Keratinocyte (primary cell): ENCODE measurements around the gene NPIPB12. TPM values are rescaled to one million over a fixed set of nuclear protein-coding genes. Genes with fewer than 3 reads are reported as not detected.
"Not testable (repeated sequence)": the region's sequence is repeated elsewhere in the genome, so short reads cannot be mapped to it uniquely, and the experiment has no call there.

Source experiments
- DNase-seq: peaks from one replicate; pipeline ENCODE4 v3.0.0-alpha.2; 2011; ENCODE audit warnings: low read depth, missing footprints, low spot score
- FAIRE-seq: peaks from 2 replicates; lab custom pipeline; 2011; peaks lifted over from hg19 to GRCh38; lab: Jason Lieb, UNC
- H2AFZ ChIP-seq: 2 replicates; pipeline ENCODE4 v1.6.0; 2012; ENCODE audit warnings: low read length, control low read depth, inconsistent platforms; ENCODE audit not compliant: control insufficient read depth
- H3K27ac ChIP-seq: 2 replicates; pipeline ENCODE4 v1.5.1; 2011; ENCODE audit warnings: low read length; ENCODE audit not compliant: control insufficient read depth, insufficient read depth
- H3K27me3 ChIP-seq: 3 replicates; pipeline ENCODE4 v1.6.0; 2011; ENCODE audit warnings: low read length; ENCODE audit not compliant: control insufficient read depth, insufficient read depth; ENCODE audit errors: extremely low read depth
- H3K36me3 ChIP-seq, 2 experiments: 2 replicates in 1 of 2; 3 replicates in 1 of 2; pipeline ENCODE4 v1.5.1; 2011; ENCODE audit warnings: low read length in 2 of 2, mild to moderate bottlenecking in 1 of 2; ENCODE audit not compliant: control insufficient read depth in 2 of 2, insufficient read depth in 2 of 2; ENCODE audit errors: extremely low read depth in 1 of 2
- H3K4me1 ChIP-seq: 3 replicates; pipeline ENCODE4 v1.5.1; 2011; ENCODE audit warnings: low read length; ENCODE audit not compliant: control insufficient read depth, insufficient read depth; ENCODE audit errors: extremely low read depth
- H3K4me2 ChIP-seq: 3 replicates; pipeline ENCODE4 v1.6.0; 2011; ENCODE audit warnings: low read depth, low read length; ENCODE audit not compliant: control insufficient read depth, insufficient read depth; ENCODE audit errors: extremely low read depth
- H3K4me3 ChIP-seq, 3 experiments: fragments of 200-600 bp in 1 of 3; sonication (generic) in 1 of 3; 2 replicates in 2 of 3; 3 replicates in 1 of 3; pipeline ENCODE4 v1.5.1; 2011 to 2016; ENCODE audit warnings: low read length in 3 of 3, mild to moderate bottlenecking in 3 of 3, control low read depth in 2 of 3, inconsistent platforms in 1 of 3, low read depth in 1 of 3, mixed read lengths in 1 of 3, mixed run types in 1 of 3, moderate library complexity in 1 of 3; ENCODE audit not compliant: control insufficient read depth in 2 of 3, insufficient read depth in 2 of 3; ENCODE audit errors: extremely low read depth in 1 of 3
- H3K79me2 ChIP-seq: 2 replicates; pipeline ENCODE4 v1.6.0; 2012; ENCODE audit warnings: low read length; ENCODE audit not compliant: control insufficient read depth, insufficient read depth
- H3K9ac ChIP-seq: 3 replicates; pipeline ENCODE4 v1.6.0; 2011; ENCODE audit warnings: low read length; ENCODE audit not compliant: control insufficient read depth, insufficient read depth; ENCODE audit errors: extremely low read depth
- H3K9me1 ChIP-seq: 3 replicates; pipeline ENCODE4 v1.6.0; 2011; ENCODE audit warnings: low read length; ENCODE audit not compliant: control insufficient read depth, insufficient read depth; ENCODE audit errors: extremely low read depth
- H3K9me3 ChIP-seq: 2 replicates; pipeline ENCODE4 v1.5.1; 2012; ENCODE audit warnings: low read depth, low read length; ENCODE audit not compliant: control insufficient read depth
- H4K20me1 ChIP-seq: 3 replicates; pipeline ENCODE4 v1.6.0; 2011; ENCODE audit warnings: low read length; ENCODE audit not compliant: control insufficient read depth, insufficient read depth; ENCODE audit errors: extremely low read depth
- dilution Hi-C: fragments of 300-500 bp; cut with MboI; formaldehyde crosslinking; loops from one replicate; pipeline ENCODE4 v1.7.0; 2020; ENCODE audit warnings: low sequenced_read_pairs; ENCODE audit not compliant: extremely low pct_ligation_motif_present
- polyA plus RNA-seq, 5 experiments: library from polyadenylated mRNA; depleted of rRNA in 3 of 5; stranded (reverse) in 3 of 5; stranded (forward) in 1 of 5; unstranded in 1 of 5; fragments of >200 nt; gene quantifications; 1 replicate in 1 of 5; 2 replicates in 3 of 5; 3 replicates in 1 of 5; pipeline versions ENCODE4 v1.2.1 to v1.2.3, GENCODE V29; 2011 to 2012; ENCODE audit warnings: missing spikeins in 2 of 5, low read depth in 1 of 5, low replicate concordance in 1 of 5

Gene NPIPB12
- polyA plus RNA-seq, 1 donor (not counting 4 experiments of a cell fraction or from before 2014, with no cell fraction given) = 18.6 TPM

DNA sequence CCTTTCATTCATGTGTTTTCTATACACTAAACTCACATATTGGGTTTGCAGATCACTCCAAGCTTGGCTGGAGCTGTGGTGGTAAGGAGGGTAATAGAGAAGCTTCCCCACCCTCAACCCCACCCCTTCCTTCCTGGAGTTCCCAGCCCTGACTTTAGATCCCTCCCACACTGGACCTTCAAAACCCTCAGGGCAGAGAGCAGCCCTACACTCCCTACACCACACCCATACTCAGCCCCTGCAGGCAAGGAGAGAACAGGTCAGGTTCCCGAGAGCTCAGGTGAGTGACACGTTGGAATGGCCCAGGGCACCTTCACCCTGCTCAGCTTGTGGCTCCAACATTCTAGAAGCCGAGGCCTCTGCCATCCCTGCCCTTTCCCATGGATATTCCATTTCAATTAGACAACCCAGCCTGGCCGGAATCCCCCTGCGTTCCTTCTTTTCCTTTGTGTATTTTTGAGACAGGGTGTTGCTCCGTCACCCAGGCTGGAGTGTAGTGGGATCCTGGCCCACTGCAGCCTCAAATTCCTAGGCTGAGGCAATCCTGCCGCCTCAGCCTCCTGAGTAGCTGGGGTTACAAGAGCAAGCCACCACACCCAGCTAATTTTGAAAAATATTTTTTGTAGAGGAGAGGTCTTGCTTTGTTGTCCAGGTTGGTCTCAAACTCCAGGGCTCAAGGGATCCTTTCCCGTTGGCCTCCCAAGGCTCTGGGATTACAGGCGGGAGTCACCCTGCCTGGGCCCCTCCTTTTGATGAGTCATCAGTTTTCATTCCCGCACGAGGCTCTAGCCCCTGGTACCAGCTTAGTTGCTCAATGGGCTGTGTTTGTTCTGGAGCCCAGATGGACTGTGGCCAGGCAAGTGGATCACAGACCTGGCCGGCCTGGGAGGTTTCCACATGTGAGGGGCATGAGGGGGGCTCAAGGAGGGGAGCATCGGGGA is 46.2 kb downstream of the NPIPB12 start, which contains the start of gene SULT1A4:
SULT1A4 (plus strand) TSS at position 208 of the 941 bp plus-strand sequence. CDS start 1,473 bp downstream, outside the sequence.
- H3K4me2 ChIP-seq, H3K9ac ChIP-seq, H3K79me2 ChIP-seq, H3K27ac ChIP-seq, dilution Hi-C loops, H3K27me3 ChIP-seq, H4K20me1 ChIP-seq, H3K4me3 ChIP-seq, H3K4me1 ChIP-seq, H3K9me3 ChIP-seq, H3K9me1 ChIP-seq, H2AFZ ChIP-seq, H3K36me3 ChIP-seq, DNase-seq: not testable (repeated sequence)
- peak; percentile 46 for FAIRE-seq

DNA sequence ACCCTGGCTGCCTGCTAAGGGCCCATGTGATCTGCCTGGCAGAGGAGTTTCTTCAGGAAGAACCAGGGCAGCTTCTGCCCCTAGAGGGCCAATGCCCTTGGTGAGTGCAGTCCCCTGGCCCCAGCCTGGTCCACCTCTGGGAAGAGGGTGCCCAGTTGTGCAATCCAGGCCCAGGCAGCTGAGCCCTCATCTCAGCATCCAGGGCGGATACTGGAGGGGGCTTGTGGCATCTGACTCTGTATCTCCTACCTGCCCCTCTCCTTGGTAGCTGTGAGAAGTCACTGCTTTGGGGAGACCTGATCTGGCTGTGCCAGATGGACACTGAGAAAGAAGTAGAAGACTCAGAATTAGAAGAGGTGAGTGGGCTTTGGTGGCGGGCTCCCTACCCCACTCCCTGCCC is 48.5 kb downstream of the NPIPB12 start:
- H3K4me2 ChIP-seq, H2AFZ ChIP-seq, H3K4me3 ChIP-seq, dilution Hi-C loops, H3K36me3 ChIP-seq, H3K27ac ChIP-seq, H4K20me1 ChIP-seq, FAIRE-seq, H3K4me1 ChIP-seq, DNase-seq, H3K9me1 ChIP-seq, H3K79me2 ChIP-seq, H3K9me3 ChIP-seq, H3K27me3 ChIP-seq, H3K9ac ChIP-seq: not testable (repeated sequence)

DNA sequence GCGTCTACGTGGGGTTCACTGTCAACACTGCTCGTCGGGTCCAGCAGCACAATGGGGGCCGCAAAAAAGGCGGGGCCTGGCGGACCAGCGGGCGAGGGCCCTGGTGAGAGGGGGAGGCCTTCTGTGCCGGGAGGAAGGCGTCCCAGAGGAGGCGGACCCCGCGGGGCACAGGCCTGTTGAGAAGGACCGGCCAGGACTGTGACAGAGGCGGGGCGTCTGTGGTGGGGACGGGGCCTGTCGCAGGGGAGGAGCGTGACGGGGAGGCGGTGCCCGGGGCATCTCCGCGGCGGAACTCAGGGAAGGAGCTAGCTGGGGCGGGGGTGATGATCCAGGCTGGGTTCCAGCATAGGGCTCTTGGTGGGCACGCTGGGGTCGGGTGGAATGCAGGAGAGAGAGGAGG is 51.4 kb downstream of the NPIPB12 start:
- H2AFZ ChIP-seq, H3K4me3 ChIP-seq, dilution Hi-C loops, H3K9me1 ChIP-seq, H3K9me3 ChIP-seq, FAIRE-seq, H3K36me3 ChIP-seq, H3K79me2 ChIP-seq, H3K4me2 ChIP-seq, H3K9ac ChIP-seq, H3K27me3 ChIP-seq, DNase-seq, H4K20me1 ChIP-seq, H3K27ac ChIP-seq, H3K4me1 ChIP-seq: not testable (repeated sequence)

DNA sequence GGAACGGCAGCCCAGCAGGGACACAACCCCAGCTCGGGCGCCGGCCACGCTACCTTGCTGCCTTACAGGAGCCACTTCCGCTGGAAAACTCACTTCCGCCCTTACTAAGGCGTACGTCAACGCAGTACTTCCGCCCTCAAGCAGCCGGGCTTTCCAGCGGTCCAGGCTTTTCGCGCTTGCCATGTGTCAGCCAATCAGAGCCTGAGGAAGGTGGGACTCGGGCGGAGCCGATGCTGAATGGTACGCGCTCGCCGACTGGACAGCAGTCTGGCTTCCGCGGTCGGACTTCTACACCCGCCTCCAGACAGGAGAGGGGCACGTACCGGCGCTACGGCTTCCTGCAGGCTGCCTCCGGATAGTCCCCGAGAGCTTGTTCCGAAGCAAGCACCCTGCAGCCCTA is 51.9 kb downstream of the NPIPB12 start, which contains the start of the genes BOLA2 and SLX1B:
BOLA2 (minus strand) TSS at position 83 of the 400 bp plus-strand sequence. CDS start 98 bp downstream, outside the sequence.
SLX1B (plus strand) TSS at position 265 of the 400 bp plus-strand sequence.
- H3K27ac ChIP-seq, H3K4me3 ChIP-seq, dilution Hi-C loops, H3K36me3 ChIP-seq, H3K9me1 ChIP-seq, H2AFZ ChIP-seq, H3K9ac ChIP-seq, H3K79me2 ChIP-seq, H3K4me1 ChIP-seq, H3K27me3 ChIP-seq, H4K20me1 ChIP-seq, H3K9me3 ChIP-seq, DNase-seq, H3K4me2 ChIP-seq: not testable (repeated sequence)
- FAIRE-seq = peak; percentile 86

DNA sequence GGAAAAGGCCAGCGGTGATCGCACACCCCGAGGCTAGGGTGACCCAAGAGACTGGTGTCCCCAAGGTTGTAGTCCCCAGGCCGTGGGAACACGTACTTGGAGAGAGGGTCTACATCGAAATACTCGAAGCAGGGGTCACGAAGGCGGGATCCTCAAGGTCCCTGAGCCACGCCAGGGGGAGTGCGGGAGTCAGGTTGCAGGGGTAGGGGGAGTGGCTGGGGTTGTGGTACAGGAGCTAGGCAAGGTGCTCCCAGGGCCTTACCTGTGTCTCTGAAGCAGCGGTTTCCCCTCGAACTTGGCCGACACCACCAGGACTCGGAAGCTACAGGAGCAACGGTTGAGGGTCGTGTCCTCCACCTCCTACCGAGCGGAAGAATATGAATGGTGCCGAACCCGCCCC is 52.5 kb downstream of the NPIPB12 start:
- H3K4me2 ChIP-seq, H3K9me1 ChIP-seq, H3K9ac ChIP-seq, dilution Hi-C loops, H3K27me3 ChIP-seq, H3K27ac ChIP-seq, H3K79me2 ChIP-seq, H3K4me3 ChIP-seq, H3K4me1 ChIP-seq, H3K36me3 ChIP-seq, H3K9me3 ChIP-seq, H2AFZ ChIP-seq, DNase-seq, H4K20me1 ChIP-seq: not testable (repeated sequence)
- FAIRE-seq = peak; percentile 17
